Activated naive CD4-positive, alpha-beta T cell treated with anti-CD3 and anti-CD28 coated beads for 36 hours (primary cell): ENCODE data around the gene ITGA2B. TPM values are rescaled to one million over a fixed set of nuclear protein-coding genes. Genes with fewer than 3 reads are reported as not detected.

ENCODE experiments used
- CTCF ChIA-PET: fragments of 350-600 bp; sonication (Branson Sonifier 250); formaldehyde crosslinking; loops from one replicate; lab custom pipeline; 2021; ENCODE audit warnings: antibody characterized with exemption; lab: Charles Lee
- DNase-seq: peaks from one replicate; pipeline ENCODE4 v3.0.0-alpha.2; 2020
- H3K27ac Mint-ChIP-seq: one replicate; pipeline ENCODE4 v1.8.0; 2021; ENCODE audit warnings: mild to moderate bottlenecking, mixed read lengths
- H3K27me3 Mint-ChIP-seq: one replicate; pipeline ENCODE4 v1.8.0; 2021; ENCODE audit warnings: low read depth, mixed read lengths
- H3K36me3 Mint-ChIP-seq: one replicate; pipeline ENCODE4 v1.8.0; 2021; ENCODE audit warnings: low read depth, mixed read lengths
- H3K4me1 Mint-ChIP-seq: one replicate; pipeline ENCODE4 v1.8.0; 2021; ENCODE audit warnings: low read depth, mixed read lengths
- H3K4me3 Mint-ChIP-seq: one replicate; pipeline ENCODE4 v1.8.0; 2021; ENCODE audit warnings: mild to moderate bottlenecking, moderate library complexity, mixed read lengths
- H3K9me3 Mint-ChIP-seq: one replicate; pipeline ENCODE4 v1.8.0; 2021; ENCODE audit warnings: mixed read lengths
- intact Hi-C: fragments of 100-400 bp; cut with micrococcal nuclease; formaldehyde crosslinking; loops from one replicate; pipeline ENCODE4 v1.15.1; 2023
- total RNA-seq, 2 experiments: library from RNA; stranded (reverse); gene quantifications; one replicate each; pipeline ENCODE4 v1.2.3, GENCODE V29; 2021

Gene ITGA2B
- total RNA-seq, 2 experiments from 2014 or later = 0.31 to 1.1 TPM

- intact Hi-C loops = no loop called here
- Mint-ChIP-seq H3K27ac (no peak overlapping the region), H3K4me1 (peaks cover 9% of the 10 kb centered on the region), H3K27me3 (peaks cover 19% of the 10 kb centered on the region), H3K9me3 (no peaks in the 10 kb centered on the region), H3K4me3 (peak overlapping the region; percentile 63), H3K36me3 (peaks cover 2% of the 10 kb centered on the region)
- CTCF ChIA-PET = interaction anchor here (1.1 to 1.5 kb wide), 4 partner anchors 10 to 137 kb away, joined by 3 to 6 read pairs (median 4); no protein-coding TSS in a partner anchor
- no peak for DNase-seq
Observed at GRCh38 chr17:44386182-44386525, 3.3 kb downstream of the ITGA2B start.

DNA sequence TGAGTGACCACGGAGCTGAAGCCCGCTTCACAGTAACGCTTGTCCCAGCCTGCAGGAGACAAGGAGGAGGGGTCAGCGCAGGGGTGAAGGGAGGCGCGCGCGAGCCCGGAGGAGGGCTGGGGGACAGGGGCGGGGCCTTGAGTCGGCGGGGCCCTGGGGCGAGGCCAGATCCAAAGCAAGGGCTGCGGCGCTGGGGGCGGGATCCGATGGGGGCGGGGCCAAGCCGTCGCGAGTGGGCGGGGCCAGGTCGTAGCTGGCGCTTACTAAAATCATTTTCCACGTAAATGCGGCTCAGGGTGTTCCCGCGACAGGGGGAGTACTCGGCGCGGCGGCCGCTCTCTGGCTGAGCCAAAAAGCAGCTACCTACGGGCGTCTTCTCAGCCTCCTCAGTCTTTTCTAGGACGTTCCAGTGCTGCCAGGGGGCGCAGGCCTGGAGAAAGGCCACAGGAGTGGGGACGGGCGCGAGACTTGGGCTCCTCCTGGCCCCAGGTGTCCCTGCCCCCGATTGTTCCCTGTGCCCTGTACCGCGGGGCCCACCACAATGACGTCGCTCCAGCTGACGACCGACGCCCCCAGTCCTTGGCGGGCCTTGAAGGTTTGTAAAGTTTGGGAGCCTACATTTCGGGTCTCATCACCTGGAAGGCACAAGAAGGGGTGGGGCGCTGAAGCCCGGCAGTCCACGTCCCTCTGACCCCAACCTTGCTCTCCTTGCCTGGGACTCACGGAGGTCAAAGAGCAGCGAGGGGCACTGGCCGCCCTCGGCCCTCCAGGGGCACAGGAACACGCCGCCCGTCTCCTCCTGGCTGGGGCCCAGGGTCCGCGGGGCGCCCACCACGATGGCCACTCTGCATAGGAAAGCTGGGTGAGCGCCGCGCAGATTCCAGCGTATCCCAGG, 3.9 kb downstream of the ITGA2B start:
- Mint-ChIP-seq H3K4me3 (peak overlapping the region; percentile 63), H3K27ac (no peak overlapping the region), H3K27me3 (peaks cover 19% of the 10 kb centered on the region), H3K36me3 (peaks cover 2% of the 10 kb centered on the region), H3K9me3 (no peaks in the 10 kb centered on the region), H3K4me1 (peaks cover 9% of the 10 kb centered on the region)
- intact Hi-C loops = loop anchor here (1.0 kb wide), 1 partner anchor 138 kb away; no protein-coding TSS in a partner anchor
- peak; percentile 92 for DNase-seq
- CTCF ChIA-PET = interaction anchor here (0.6 to 1.5 kb wide), 5 partner anchors 9 to 138 kb away, joined by 3 to 6 read pairs (median 4); no protein-coding TSS in a partner anchor

DNA sequence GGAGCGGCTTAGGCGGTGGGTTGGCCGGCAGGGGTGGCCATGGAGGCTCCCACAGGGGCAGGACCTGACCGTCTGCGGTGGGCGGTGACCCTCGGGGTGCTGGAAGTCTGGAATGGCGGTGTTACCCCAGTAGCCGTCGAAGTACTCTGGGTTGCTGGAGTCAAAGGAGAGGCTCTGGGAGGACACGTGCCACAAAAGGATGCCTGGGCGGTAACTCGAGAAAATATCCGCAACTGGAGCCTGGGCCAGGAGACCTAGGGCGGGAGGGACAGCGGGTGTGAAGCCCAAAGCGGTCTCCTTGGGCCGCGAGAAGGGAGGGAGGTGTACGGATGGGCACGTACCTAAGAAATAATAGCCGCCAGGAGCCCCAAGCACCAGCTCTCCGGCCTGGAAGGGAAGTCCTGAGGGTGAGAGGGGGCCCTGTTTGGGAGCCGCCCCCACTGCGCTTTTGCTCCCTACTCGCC, 4.6 kb downstream of the ITGA2B start:
- intact Hi-C loops = loop anchor here (1.0 kb wide), 1 partner anchor 138 kb away; no protein-coding TSS in a partner anchor
- DNase-seq = no peak
- no peak overlapping the region for H3K27ac Mint-ChIP-seq
- H3K36me3 Mint-ChIP-seq = no peaks in the 10 kb centered on the region
- CTCF ChIA-PET = interaction anchor here (0.6 to 1.5 kb wide), 3 partner anchors 93 to 139 kb away, joined by 3 to 4 read pairs (median 3); no protein-coding TSS in a partner anchor
- peaks cover 17% of the 10 kb centered on the region for H3K27me3 Mint-ChIP-seq
- H3K4me1 Mint-ChIP-seq = peaks cover 9% of the 10 kb centered on the region
- no peaks in the 10 kb centered on the region for H3K9me3 Mint-ChIP-seq
- H3K4me3 Mint-ChIP-seq = peak overlapping the region; percentile 63

DNA sequence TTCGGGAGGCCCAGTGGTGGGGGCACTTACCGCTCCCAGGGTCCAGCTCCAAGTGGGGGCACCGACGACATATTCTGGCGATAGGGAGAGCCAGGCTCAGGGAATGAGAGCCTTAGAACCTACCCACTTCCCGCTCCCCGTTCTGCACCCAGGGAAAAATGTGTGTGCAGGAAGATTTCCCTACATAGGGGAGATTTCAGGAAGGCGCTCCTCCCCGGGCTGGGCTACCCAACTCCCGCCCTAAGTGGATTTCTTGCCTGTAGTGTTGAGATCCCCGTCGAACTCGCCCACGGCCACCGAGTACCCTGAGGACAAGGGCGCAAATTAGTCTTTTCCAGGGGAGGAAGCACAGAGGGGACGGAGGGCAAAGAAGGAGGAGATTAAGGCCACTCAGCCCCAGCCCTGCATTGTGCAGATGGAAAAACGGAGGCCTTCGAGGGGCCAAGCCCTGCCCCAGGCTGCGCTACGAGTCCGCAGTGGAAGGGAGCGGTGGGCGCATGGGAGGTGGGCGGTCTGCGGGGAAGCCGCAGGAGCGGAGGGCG, 5.1 kb downstream of the ITGA2B start:
- H3K4me1 Mint-ChIP-seq = peaks cover 7% of the 10 kb centered on the region
- no peak overlapping the region for H3K27ac Mint-ChIP-seq
- intact Hi-C loops = no loop called here
- H3K4me3 Mint-ChIP-seq = peak overlapping the region; percentile 19
- DNase-seq = no peak
- no peaks in the 10 kb centered on the region for H3K9me3 Mint-ChIP-seq
- no peaks in the 10 kb centered on the region for H3K36me3 Mint-ChIP-seq
- CTCF ChIA-PET = interaction anchor here (1.5 kb wide), 1 partner anchor 139 kb away, joined by 3 read pairs; no protein-coding TSS in a partner anchor
- peaks cover 13% of the 10 kb centered on the region for H3K27me3 Mint-ChIP-seq

DNA sequence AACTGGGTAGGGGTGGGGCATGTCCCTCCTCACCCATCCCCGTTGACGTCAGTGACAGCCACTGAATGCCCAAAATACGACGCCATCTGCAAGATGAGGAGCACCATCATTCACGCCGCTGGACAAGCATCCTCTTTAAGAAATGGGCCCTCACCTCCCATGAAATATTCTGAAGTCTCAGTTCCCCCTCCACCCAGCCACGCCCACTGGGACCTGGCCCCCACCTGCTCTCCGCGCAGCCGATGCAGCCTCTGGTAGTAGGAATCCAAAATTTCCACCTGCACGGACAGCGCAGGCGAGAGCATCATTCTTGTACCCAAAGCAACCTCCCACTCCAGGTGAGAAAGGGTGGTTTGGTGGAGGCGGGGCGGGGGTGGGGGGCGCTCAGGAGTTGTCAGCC, 5.6 kb downstream of the ITGA2B start:
- intact Hi-C loops = no loop called here
- H3K36me3 Mint-ChIP-seq = no peaks in the 10 kb centered on the region
- no peaks in the 10 kb centered on the region for H3K9me3 Mint-ChIP-seq
- H3K4me3 Mint-ChIP-seq = no peak overlapping the region
- CTCF ChIA-PET = no interaction called here
- no peak for DNase-seq
- H3K4me1 Mint-ChIP-seq = peaks cover 7% of the 10 kb centered on the region
- H3K27me3 Mint-ChIP-seq = peaks cover 12% of the 10 kb centered on the region
- H3K27ac Mint-ChIP-seq = no peak overlapping the region

GRCh38 chr17:44383363-44383762, 6.1 kb downstream of the ITGA2B start:
- CTCF ChIA-PET = no interaction called here
- DNase-seq = no peak
- Mint-ChIP-seq H3K36me3 (no peaks in the 10 kb centered on the region), H3K4me3 (no peak overlapping the region), H3K9me3 (no peaks in the 10 kb centered on the region), H3K27me3 (peaks cover 12% of the 10 kb centered on the region), H3K4me1 (peaks cover 7% of the 10 kb centered on the region), H3K27ac (no peak overlapping the region)
- intact Hi-C loops = no loop called here

DNA sequence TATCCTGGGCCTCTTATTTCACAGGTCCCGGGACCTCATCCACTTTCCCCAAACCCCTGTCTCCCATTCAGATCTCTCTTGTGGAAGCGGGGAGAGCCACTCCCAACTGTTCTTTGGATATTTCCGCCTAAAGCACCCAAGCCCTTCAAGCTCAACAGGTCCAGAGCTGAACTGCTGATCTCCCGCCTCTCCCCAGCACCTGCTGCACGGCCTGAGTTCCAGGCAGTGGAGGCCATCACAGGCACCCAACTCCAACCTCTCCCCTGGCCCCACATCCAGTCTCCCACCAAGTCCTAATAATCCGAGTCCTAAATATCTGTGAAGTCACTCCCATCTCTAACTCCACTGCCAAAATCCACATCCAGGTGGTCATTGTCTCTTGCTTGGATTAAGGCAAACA, 6.5 kb downstream of the ITGA2B start:
- no peaks in the 10 kb centered on the region for H3K36me3 Mint-ChIP-seq
- peaks cover 11% of the 10 kb centered on the region for H3K27me3 Mint-ChIP-seq
- H3K4me1 Mint-ChIP-seq = peaks cover 7% of the 10 kb centered on the region
- no peak overlapping the region for H3K4me3 Mint-ChIP-seq
- DNase-seq = no peak
- no peak overlapping the region for H3K27ac Mint-ChIP-seq
- intact Hi-C loops = no loop called here
- no peaks in the 10 kb centered on the region for H3K9me3 Mint-ChIP-seq
- CTCF ChIA-PET = no interaction called here

DNA sequence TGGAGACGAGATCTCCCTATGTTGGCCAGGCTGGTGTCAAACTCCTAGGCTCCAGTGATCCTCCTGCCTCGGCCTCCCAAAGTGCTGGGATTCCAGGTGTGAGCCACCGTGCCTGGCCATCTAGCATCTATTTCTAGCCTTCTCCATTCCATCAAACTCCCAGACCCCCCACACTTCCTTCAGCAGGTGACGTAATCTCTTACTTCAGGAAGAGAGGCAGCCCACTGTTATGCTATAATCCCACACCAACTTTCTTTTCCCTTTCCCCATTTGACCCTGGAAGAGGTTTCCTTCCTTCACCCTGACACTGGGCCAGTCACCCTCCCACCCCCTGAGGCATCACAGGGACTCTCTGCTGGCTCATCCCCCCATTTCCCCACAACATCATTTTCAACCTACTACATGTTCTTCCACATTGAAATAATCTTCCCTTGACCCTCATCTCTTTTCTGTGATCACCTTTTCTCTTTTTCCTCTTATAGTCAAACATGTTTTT, 7.6 kb downstream of the ITGA2B start:
- no peak for DNase-seq
- H3K9me3 Mint-ChIP-seq = no peaks in the 10 kb centered on the region
- peaks cover 7% of the 10 kb centered on the region for H3K4me1 Mint-ChIP-seq
- H3K36me3 Mint-ChIP-seq = no peaks in the 10 kb centered on the region
- CTCF ChIA-PET = no interaction called here
- no peak overlapping the region for H3K27ac Mint-ChIP-seq
- H3K27me3 Mint-ChIP-seq = peaks cover 9% of the 10 kb centered on the region
- intact Hi-C loops = no loop called here
- no peak overlapping the region for H3K4me3 Mint-ChIP-seq

GRCh38 chr17:44380767-44381166, 8.7 kb downstream of the ITGA2B start:
- Mint-ChIP-seq H3K27me3 (peaks cover 4% of the 10 kb centered on the region), H3K4me1 (peaks cover 1% of the 10 kb centered on the region), H3K36me3 (no peaks in the 10 kb centered on the region), H3K27ac (no peak overlapping the region), H3K4me3 (no peak overlapping the region), H3K9me3 (no peaks in the 10 kb centered on the region)
- DNase-seq = no peak
- CTCF ChIA-PET = no interaction called here
- intact Hi-C loops = no loop called here

DNA sequence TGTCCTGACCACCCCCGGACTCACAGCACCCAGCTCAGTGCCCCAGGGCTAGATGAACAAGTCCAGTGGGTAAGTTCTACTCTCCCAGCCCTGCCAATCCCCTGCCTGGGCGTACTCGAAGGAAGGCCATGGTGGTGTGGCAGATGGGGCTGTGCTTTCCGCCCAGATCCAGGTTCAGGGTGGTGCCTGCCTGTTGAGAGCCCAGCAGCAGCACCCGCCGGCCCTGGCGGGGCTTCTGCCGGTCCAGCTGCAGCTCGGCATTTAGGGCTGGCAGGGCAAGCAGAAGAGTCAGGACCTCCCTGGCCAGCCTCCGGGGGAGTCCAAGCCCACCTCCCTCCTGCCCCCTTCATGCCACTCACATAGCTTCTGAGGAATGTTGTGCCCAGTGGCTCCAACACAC, 9.6 kb downstream of the ITGA2B start:
- Mint-ChIP-seq H3K36me3 (no peaks in the 10 kb centered on the region), H3K4me3 (no peak overlapping the region), H3K4me1 (peaks cover 1% of the 10 kb centered on the region), H3K9me3 (no peaks in the 10 kb centered on the region), H3K27ac (no peak overlapping the region), H3K27me3 (peaks cover 7% of the 10 kb centered on the region)
- intact Hi-C loops = no loop called here
- CTCF ChIA-PET = no interaction called here
- no peak for DNase-seq

DNA sequence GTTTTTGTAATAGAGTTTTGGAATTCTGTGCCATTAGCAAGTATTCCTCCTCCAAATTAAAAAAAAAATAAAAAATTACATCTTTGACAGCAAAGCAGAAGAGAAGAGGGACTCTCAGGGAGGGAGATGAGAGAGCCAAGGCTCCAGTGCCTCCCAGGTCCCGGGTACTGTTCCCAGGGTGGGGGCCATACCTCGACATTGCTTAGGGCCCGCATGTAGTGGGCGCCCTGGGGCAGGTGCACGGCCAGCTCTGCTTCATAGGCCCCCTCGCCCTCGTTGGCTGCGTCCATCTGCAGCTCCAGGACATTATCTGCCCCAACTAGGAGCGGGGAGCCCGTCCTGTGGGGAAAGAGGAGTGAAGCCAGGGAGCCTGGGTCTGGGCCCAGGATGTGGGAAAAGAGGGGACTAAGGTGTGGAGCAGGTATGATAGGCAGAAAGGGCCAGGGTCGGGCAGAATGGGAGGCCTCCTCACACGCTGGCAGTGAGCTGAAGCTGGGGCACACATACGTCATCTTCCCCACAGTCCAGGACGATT, 11.2 kb downstream of the ITGA2B start:
- Mint-ChIP-seq H3K36me3 (no peaks in the 10 kb centered on the region), H3K27me3 (peaks cover 11% of the 10 kb centered on the region), H3K4me1 (no peaks in the 10 kb centered on the region), H3K27ac (no peak overlapping the region), H3K4me3 (no peak overlapping the region), H3K9me3 (no peaks in the 10 kb centered on the region)
- intact Hi-C loops = no loop called here
- DNase-seq = no peak
- CTCF ChIA-PET = no interaction called here

GRCh38 chr17:44376779-44377178, 12.7 kb downstream of the ITGA2B start:
- no peak for DNase-seq
- Mint-ChIP-seq H3K27ac (no peak overlapping the region), H3K9me3 (no peaks in the 10 kb centered on the region), H3K27me3 (peaks cover 15% of the 10 kb centered on the region), H3K4me3 (no peak overlapping the region), H3K4me1 (no peaks in the 10 kb centered on the region), H3K36me3 (no peaks in the 10 kb centered on the region)
- intact Hi-C loops = no loop called here
- CTCF ChIA-PET = interaction anchor here (0.8 to 1.7 kb wide), 6 partner anchors 9 to 96 kb away, joined by 3 to 7 read pairs (median 3); no protein-coding TSS in a partner anchor
